ENCODE data around the gene INVS.
A peak's percentile ranks its signal among the peaks of the same experiment; 100 is the strongest.
"Not testable (repeated sequence)": the region's sequence is repeated elsewhere in the genome, so short reads cannot be mapped to it uniquely, and the experiment has no call there.

INVS gene

GRCh38 chr9:100083448-100084127 lies 15.5 kb upstream of the INVS start:
- peak; percentile 41 to 64 for DNase-seq

- DNase-seq = no peak
These were observed 15.0 kb upstream of the INVS start for GRCh38 chr9:100084128-100084453.

- DNase-seq = peak in 1 of 2 experiments; percentile 15
These were observed 14.3 kb upstream of the INVS start for GRCh38 chr9:100084734-100085133.

GRCh38 chr9:100086097-100086635 lies 12.9 kb upstream of the INVS start:
- no peak for DNase-seq

- DNase-seq = no peak
These were observed 11.8 kb upstream of the INVS start for GRCh38 chr9:100087218-100087617.

- DNase-seq = no peak
These were observed 10.8 kb upstream of the INVS start for GRCh38 chr9:100088202-100088601.

- DNase-seq = no peak
These were observed 8.2 kb upstream of the INVS start for GRCh38 chr9:100090880-100091279.

GRCh38 chr9:100091650-100092049 lies 7.4 kb upstream of the INVS start:
- no peak for DNase-seq

- DNase-seq = no peak
These were observed 7.0 kb upstream of the INVS start for GRCh38 chr9:100092066-100092465.

GRCh38 chr9:100094411-100094810 lies 4.6 kb upstream of the INVS start:
- not testable (repeated sequence) for DNase-seq

- DNase-seq = no peak
These were observed 2.6 kb upstream of the INVS start for GRCh38 chr9:100096378-100096916.

- peak; percentile 57 to 76 for DNase-seq
These were observed 777 bp upstream of the INVS start for GRCh38 chr9:100098046-100098886.

- DNase-seq = peak in 1 of 2 experiments; percentile 62
These were observed 639 bp downstream of the INVS start for GRCh38 chr9:100099722-100100042.

- no peak for DNase-seq
These were observed 1.2 kb downstream of the INVS start for GRCh38 chr9:100100146-100100667.

GRCh38 chr9:100101608-100102007 lies 2.6 kb downstream of the INVS start:
- DNase-seq = peak; percentile 3 to 27

- no peak for DNase-seq
These were observed 5.3 kb downstream of the INVS start for GRCh38 chr9:100104314-100104713.

GRCh38 chr9:100105861-100106260 lies 6.8 kb downstream of the INVS start:
- no peak for DNase-seq

- no peak for DNase-seq
These were observed 7.6 kb downstream of the INVS start for GRCh38 chr9:100106616-100107015.

- no peak for DNase-seq
These were observed 9.5 kb downstream of the INVS start for GRCh38 chr9:100108559-100108958.

GRCh38 chr9:100111235-100111634 lies 12.2 kb downstream of the INVS start:
- DNase-seq = peak; percentile 21 to 34

- DNase-seq = no peak
These were observed 13.8 kb downstream of the INVS start for GRCh38 chr9:100112677-100113336.

GRCh38 chr9:100117316-100117715 lies 18.3 kb downstream of the INVS start:
- no peak for DNase-seq

GRCh38 chr9:100120286-100120685 lies 21.2 kb downstream of the INVS start:
- no peak for DNase-seq
